ENCODE data around the gene PPP2R5A. TPM values are rescaled to one million over a fixed set of nuclear protein-coding genes. Genes with fewer than 3 reads are reported as not detected.

The PPP2R5A gene
- total and polyA plus RNA-seq, 2 of the 8 experiments (the other 6 are each of a cell fraction or from before 2014, with no cell fraction given) = 14.6 to 36.3 TPM

- no peak for TF ChIP-seq TAF7 (optimal IDR thresholded peaks at IDR 0.05; ENCODE audit: borderline replicate concordance, low read depth, low read length)
- TF ChIP-seq BRCA1 (IDR thresholded peaks at IDR 0.05; ENCODE audit: low read depth, low read length) = no peak
- TF ChIP-seq, protein P1, sequence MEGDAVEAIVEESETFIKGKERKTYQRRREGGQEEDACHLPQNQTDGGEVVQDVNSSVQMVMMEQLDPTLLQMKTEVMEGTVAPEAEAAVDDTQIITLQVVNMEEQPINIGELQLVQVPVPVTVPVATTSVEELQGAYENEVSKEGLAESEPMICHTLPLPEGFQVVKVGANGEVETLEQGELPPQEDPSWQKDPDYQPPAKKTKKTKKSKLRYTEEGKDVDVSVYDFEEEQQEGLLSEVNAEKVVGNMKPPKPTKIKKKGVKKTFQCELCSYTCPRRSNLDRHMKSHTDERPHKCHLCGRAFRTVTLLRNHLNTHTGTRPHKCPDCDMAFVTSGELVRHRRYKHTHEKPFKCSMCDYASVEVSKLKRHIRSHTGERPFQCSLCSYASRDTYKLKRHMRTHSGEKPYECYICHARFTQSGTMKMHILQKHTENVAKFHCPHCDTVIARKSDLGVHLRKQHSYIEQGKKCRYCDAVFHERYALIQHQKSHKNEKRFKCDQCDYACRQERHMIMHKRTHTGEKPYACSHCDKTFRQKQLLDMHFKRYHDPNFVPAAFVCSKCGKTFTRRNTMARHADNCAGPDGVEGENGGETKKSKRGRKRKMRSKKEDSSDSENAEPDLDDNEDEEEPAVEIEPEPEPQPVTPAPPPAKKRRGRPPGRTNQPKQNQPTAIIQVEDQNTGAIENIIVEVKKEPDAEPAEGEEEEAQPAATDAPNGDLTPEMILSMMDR (IDR thresholded peaks at IDR 0.05; ENCODE audit: control extremely low read depth in 1 of 3, insufficient read depth in 1 of 3, low read depth in 1 of 3, low read length in 3 of 3) = no peak
Measured at GRCh38 chr1:212328248-212328647, 43.0 kb downstream of the PPP2R5A start (continued).
